SU-DHL-6 (cell line): Measurements from ENCODE around the gene POLR3H.

Experiments used
- H2AFZ ChIP-seq: fragments of 200-600 bp; sonication (generic); 2 replicates; pipeline ENCODE4 v1.6.1; 2014; ENCODE audit warnings: low read depth, mild to moderate bottlenecking, moderate library complexity, mixed read lengths, antibody characterized with exemption, low read length; ENCODE audit not compliant: severe bottlenecking
- H3F3A ChIP-seq: fragments of 200-600 bp; shearing (Covaris generic); 2 replicates; pipeline ENCODE4 v1.6.0; 2016; ENCODE audit warnings: antibody characterized with exemption, mild to moderate bottlenecking; ENCODE audit not compliant: insufficient read depth
- H3K27ac ChIP-seq: fragments of 200-600 bp; sonication (generic); 2 replicates; pipeline ENCODE4 v1.5.1; 2016; ENCODE audit warnings: low read depth, mild to moderate bottlenecking, low read length, moderate library complexity, mixed read lengths
- H3K27me3 ChIP-seq: fragments of 200-600 bp; sonication (generic), shearing (Covaris generic); 2 replicates; pipeline ENCODE4 v1.6.0; 2014; ENCODE audit warnings: mild to moderate bottlenecking, low read length
- H3K36me3 ChIP-seq: fragments of 200-600 bp; sonication (generic); 2 replicates; pipeline ENCODE4 v1.6.1; 2014; ENCODE audit warnings: mild to moderate bottlenecking, low read length, mixed read lengths
- H3K4me2 ChIP-seq: fragments of 300-600, 200-600 bp; shearing (Covaris generic), sonication (generic); 2 replicates; pipeline ENCODE4 v1.6.0; 2014; ENCODE audit warnings: low read length, low read depth, mild to moderate bottlenecking; ENCODE audit not compliant: poor library complexity, severe bottlenecking
- H3K4me3 ChIP-seq: fragments of 200-600 bp; sonication (generic); 2 replicates; pipeline ENCODE4 v1.5.1; 2014; ENCODE audit warnings: antibody characterized with exemption, low read length, mild to moderate bottlenecking, mixed read lengths; ENCODE audit not compliant: insufficient read depth, poor library complexity, severe bottlenecking
- H3K79me2 ChIP-seq: fragments of 200-600 bp; sonication (generic); 2 replicates; pipeline ENCODE4 v1.6.1; 2014; ENCODE audit warnings: mild to moderate bottlenecking, low read length, moderate library complexity; ENCODE audit not compliant: insufficient read depth
- H3K9ac ChIP-seq: fragments of 200-600 bp; sonication (generic); 2 replicates; pipeline ENCODE4 v1.7.0; 2014; ENCODE audit warnings: mild to moderate bottlenecking, low read length
- H3K9me2 ChIP-seq: fragments of 200-600 bp; sonication (generic); replicated peaks from 2 replicates; pipeline ENCODE4 v1.6.1; 2014; ENCODE audit warnings: low read length; ENCODE audit not compliant: insufficient read depth
- H3K9me3 ChIP-seq: fragments of 200-600 bp; sonication (generic); 2 replicates; pipeline ENCODE4 v1.6.1; 2014; ENCODE audit warnings: low read length, mixed read lengths; ENCODE audit not compliant: insufficient read depth
- H4K20me1 ChIP-seq: fragments of 200-600 bp; sonication (generic); 2 replicates; pipeline ENCODE4 v1.6.1; 2014; ENCODE audit warnings: low read depth, mild to moderate bottlenecking, antibody characterized with exemption, low read length, moderate library complexity, mixed read lengths
- CTCF ChIP-seq: fragments of 200-600 bp; sonication (generic); IDR thresholded peaks from one replicate; pipeline ENCODE4 v1.5.1; 2017; ENCODE audit warnings: antibody characterized with exemption, mild to moderate bottlenecking, low read length, moderate library complexity; ENCODE audit not compliant: insufficient read depth, poor library complexity, severe bottlenecking
- EZH2phosphoT487 ChIP-seq: fragments of 200-600 bp; sonication (generic), shearing (Covaris generic); conservative IDR thresholded peaks from 2 replicates; pipeline ENCODE4 v1.6.1; 2018; ENCODE audit warnings: mild to moderate bottlenecking, antibody characterized with exemption, low read length, moderate library complexity, mixed read lengths

The POLR3H gene

DNA sequence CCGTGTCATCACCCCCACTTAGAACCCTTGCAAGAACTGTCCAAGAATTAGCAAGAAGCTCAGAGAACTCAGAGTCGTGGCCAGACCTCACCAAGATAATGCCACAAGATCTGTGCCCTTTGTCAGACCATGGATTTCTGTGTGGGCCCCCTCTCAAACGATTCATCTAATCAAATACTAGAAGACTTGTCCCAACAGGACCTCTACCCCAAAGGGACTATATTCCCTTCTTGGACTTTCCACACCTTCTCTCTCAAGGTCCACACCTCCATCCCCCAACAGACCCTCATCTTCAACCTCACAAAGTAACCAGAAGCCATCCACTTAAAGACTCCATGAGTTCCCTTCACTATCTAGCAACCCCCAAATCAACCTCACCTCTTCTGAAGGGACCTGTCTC, 2.8 kb downstream of the POLR3H start:
- Histone ChIP-seq H3K79me2 (peaks cover 62% of the 10 kb centered on the region), H3K9me3 (no peaks in the 10 kb centered on the region), H3K4me3 (no peak overlapping the region), H3K36me3 (0 out of 2 replicates have a peak, but pooled peaks cover 4% of the 10 kb centered on the region), H3K9ac (peak overlapping the region; percentile 21), H3K9me2 (no peaks in the 10 kb centered on the region), H3K4me2 (peak overlapping the region; percentile 75), H3K27me3 (no peaks in the 10 kb centered on the region), H4K20me1 (no peaks in the 10 kb centered on the region), H3F3A (peaks cover 8% of the 10 kb centered on the region; the same call in 1 of the 2 replicates), H2AFZ (no peak overlapping the region), H3K27ac (no peak overlapping the region)
- TF ChIP-seq CTCF (no peak), EZH2phosphoT487 (no peak)

- H3K27ac ChIP-seq: no peak overlapping the region
- 0 out of 2 replicates have a peak overlapping the region, but pooled peaks have one; percentile 21 for H3K9ac ChIP-seq
- peaks cover 62% of the 10 kb centered on the region for H3K79me2 ChIP-seq
- no peak overlapping the region for H3K4me3 ChIP-seq
- no peak overlapping the region for H3K4me2 ChIP-seq
- no peak for TF ChIP-seq CTCF
- no peak for TF ChIP-seq EZH2phosphoT487
- H3F3A ChIP-seq: peaks cover 8% of the 10 kb centered on the region; the same call in 1 of the 2 replicates
- no peaks in the 10 kb centered on the region for H3K27me3 ChIP-seq
- H4K20me1 ChIP-seq: no peaks in the 10 kb centered on the region
- no peak overlapping the region for H2AFZ ChIP-seq
- H3K36me3 ChIP-seq: 0 out of 2 replicates have a peak, but pooled peaks cover 4% of the 10 kb centered on the region
- H3K9me2 ChIP-seq: no peaks in the 10 kb centered on the region
- H3K9me3 ChIP-seq: no peaks in the 10 kb centered on the region
These were observed 3.9 kb downstream of the POLR3H start for GRCh38 chr22:41540365-41540764.

DNA sequence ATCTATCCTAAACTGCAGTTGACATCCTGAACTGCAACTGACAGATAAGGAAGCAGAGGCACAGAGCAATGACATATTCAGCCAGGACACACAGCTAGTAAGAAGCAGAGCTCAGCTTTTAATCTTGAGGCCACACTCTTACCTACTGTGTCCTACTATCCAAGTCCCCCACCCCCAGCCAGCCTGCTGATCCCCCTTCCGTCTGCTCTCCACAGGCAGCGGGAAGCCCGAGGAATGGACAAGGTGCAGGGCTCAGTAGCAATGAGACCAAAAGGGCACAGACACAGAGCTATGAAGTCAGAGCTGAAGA, 4.3 kb downstream of the POLR3H start:
- Histone ChIP-seq H3K9ac (no peak overlapping the region), H3K9me3 (no peaks in the 10 kb centered on the region), H3K27ac (no peak overlapping the region), H3K36me3 (0 out of 2 replicates have a peak, but pooled peaks cover 4% of the 10 kb centered on the region), H3K27me3 (no peaks in the 10 kb centered on the region), H4K20me1 (no peaks in the 10 kb centered on the region), H3K4me3 (no peak overlapping the region), H3K4me2 (no peak overlapping the region), H3K9me2 (no peaks in the 10 kb centered on the region), H3F3A (peaks cover 5% of the 10 kb centered on the region; the same call in 1 of the 2 replicates), H2AFZ (no peak overlapping the region), H3K79me2 (peaks cover 62% of the 10 kb centered on the region)
- TF ChIP-seq CTCF: no peak
- TF ChIP-seq EZH2phosphoT487: no peak
